GM19395 (cell line): ENCODE measurements around the gene BCL2L2.

Experiments
- ATAC-seq: cut with Tn5 transposase; IDR thresholded peaks from one replicate; pipeline ENCODE4 v1.9.1; 2021; ENCODE audit warnings: mild to moderate bottlenecking, moderate library complexity; ENCODE audit not compliant: unreplicated experiment

BCL2L2 gene

DNA sequence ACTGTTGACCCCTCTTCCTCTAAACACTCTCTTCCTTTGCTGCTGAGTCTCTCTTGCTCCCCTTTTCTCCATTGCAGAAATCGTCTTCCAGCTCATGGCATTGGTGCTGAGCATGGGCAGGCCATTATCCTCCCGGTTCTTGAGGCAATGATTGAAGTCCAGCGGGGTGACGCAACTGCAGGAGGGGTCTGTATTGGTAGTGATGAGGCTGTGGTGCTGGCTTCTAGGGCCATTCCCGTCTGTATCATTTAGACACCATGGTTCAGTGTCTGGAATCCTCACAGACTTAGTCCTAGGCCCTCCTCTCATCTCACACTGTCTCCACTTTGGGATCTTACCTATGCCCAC lies 46.8 kb downstream of the BCL2L2 start:
- no peak for ATAC-seq

DNA sequence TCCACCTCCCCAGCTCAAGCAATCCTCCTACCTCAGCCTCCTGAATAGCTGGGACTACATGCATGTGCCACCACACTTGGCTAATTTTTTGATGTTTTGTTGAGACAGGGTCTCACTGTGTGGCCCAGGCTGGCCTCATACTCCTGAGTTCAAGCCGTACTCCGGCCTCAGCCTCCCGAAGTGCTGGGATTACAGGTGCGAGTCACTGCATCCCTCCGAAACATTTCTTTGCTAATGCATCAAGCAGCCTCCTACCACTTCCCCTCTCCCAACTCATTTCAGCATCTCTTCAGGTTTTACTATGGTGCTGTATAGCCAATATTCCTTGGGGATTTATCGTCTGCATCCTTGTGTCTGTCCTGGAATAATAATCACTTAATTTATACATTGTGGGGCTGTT lies 48.4 kb downstream of the BCL2L2 start:
- no peak for ATAC-seq

- no peak for ATAC-seq
Observed at GRCh38 chr14:23355871-23356435, 49.3 kb downstream of the BCL2L2 start.

GRCh38 chr14:23356662-23357061 lies 50.0 kb downstream of the BCL2L2 start:
- no peak for ATAC-seq

GRCh38 chr14:23357261-23357660 lies 50.6 kb downstream of the BCL2L2 start:
- no peak for ATAC-seq

DNA sequence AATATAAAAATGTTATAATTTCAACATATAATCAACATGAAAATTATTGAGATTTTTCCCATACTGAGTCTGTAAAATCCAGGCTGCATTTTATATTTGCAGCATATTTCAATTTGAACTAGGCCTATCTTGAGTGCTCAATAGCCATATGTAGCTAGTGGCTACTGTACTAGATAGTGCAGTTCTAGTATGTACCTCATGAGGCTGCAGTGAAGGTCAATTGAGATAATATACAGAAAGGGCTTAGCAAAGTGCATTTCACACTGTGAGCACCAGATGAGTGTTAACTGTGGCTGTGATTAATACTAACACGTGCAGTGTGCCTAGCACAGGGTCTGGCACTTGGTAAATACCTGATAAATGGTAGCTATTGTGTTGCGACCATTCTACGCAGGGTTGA lies 51.4 kb downstream of the BCL2L2 start:
- no peak for ATAC-seq

DNA sequence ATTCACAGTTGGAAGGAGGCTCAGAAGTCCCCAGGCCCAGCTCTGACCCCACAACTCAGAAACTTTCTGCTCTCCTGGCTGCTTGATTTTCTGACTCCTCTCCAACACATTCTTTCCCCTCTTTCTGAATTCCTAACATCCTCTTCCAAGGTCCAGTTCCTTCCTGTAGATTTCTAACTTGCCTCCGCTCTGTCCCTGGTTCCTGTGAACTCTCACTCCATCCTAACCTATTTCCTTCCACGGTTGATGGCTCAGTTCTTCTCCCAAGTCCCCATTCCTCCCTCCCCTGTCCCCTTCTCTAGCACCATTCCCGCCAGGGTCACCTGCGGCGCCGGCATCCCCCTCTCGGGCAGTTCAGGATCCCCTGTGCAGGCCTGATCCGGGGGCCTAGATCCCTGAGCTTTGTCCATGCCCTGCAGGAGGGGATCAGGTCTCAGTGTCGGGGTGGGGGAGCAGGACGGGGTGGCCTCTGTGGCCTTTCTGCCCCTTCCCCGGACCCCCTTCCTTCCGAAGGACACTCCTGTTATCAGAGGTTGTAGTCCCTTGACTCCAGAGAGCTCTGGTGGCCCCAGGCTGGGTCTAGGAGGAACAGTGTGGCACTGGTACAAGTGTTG lies 52.0 kb downstream of the BCL2L2 start:
- no peak for ATAC-seq

GRCh38 chr14:23359167-23359626 lies 52.6 kb downstream of the BCL2L2 start:
- ATAC-seq, result no peak

- no peak for ATAC-seq
Observed at GRCh38 chr14:23359722-23360447, 53.3 kb downstream of the BCL2L2 start.

- no peak for ATAC-seq
Observed at GRCh38 chr14:23360496-23360895, 53.9 kb downstream of the BCL2L2 start.

GRCh38 chr14:23361320-23361719 lies 54.7 kb downstream of the BCL2L2 start:
- no peak for ATAC-seq
